Ecto neural progenitor cell (in vitro differentiated cells): ENCODE results near the gene DAB2IP.
"Not testable (repeated sequence)": the region's sequence is repeated elsewhere in the genome, so short reads cannot be mapped to it uniquely, and the experiment has no call there.

Experiments used
- DNase-seq: peaks from one replicate; pipeline ENCODE4 v3.0.0-alpha.2; 2018; ENCODE audit warnings: low spot score

Gene DAB2IP

GRCh38 chr9:121727295-121728020 lies 76.0 kb downstream of the DAB2IP start:
- DNase-seq = no peak

GRCh38 chr9:121728916-121729315 lies 77.5 kb downstream of the DAB2IP start:
- DNase-seq = no peak

GRCh38 chr9:121729769-121730562 lies 78.5 kb downstream of the DAB2IP start:
- DNase-seq = no peak

GRCh38 chr9:121731090-121731489 lies 79.7 kb downstream of the DAB2IP start:
- no peak for DNase-seq

- DNase-seq = no peak
Measured at GRCh38 chr9:121731919-121732318, 80.5 kb downstream of the DAB2IP start.

GRCh38 chr9:121732389-121732788 lies 81.0 kb downstream of the DAB2IP start:
- no peak for DNase-seq

GRCh38 chr9:121732886-121733285 lies 81.5 kb downstream of the DAB2IP start:
- no peak for DNase-seq

- no peak for DNase-seq
Measured at GRCh38 chr9:121734465-121734864, 83.0 kb downstream of the DAB2IP start.

- peak; percentile 78 for DNase-seq
Measured at GRCh38 chr9:121735065-121735792, 83.8 kb downstream of the DAB2IP start.

- DNase-seq = peak; percentile 85
Measured at GRCh38 chr9:121735793-121736770, 84.6 kb downstream of the DAB2IP start.

GRCh38 chr9:121736934-121737462 lies 85.6 kb downstream of the DAB2IP start:
- peak; percentile 68 for DNase-seq

- DNase-seq = no peak
Measured at GRCh38 chr9:121737481-121737931, 86.1 kb downstream of the DAB2IP start.

- DNase-seq = no peak
Measured at GRCh38 chr9:121738411-121738810, 87.0 kb downstream of the DAB2IP start.

- DNase-seq = no peak
Measured at GRCh38 chr9:121738968-121739367, 87.5 kb downstream of the DAB2IP start.

GRCh38 chr9:121739971-121740370 lies 88.5 kb downstream of the DAB2IP start:
- no peak for DNase-seq

- DNase-seq = no peak
Measured at GRCh38 chr9:121741228-121741918, 89.9 kb downstream of the DAB2IP start.

GRCh38 chr9:121741919-121742283 lies 90.5 kb downstream of the DAB2IP start:
- DNase-seq = not testable (repeated sequence)

- DNase-seq = no peak
Measured at GRCh38 chr9:121742923-121743322, 91.5 kb downstream of the DAB2IP start.

GRCh38 chr9:121743441-121744001 lies 92.1 kb downstream of the DAB2IP start:
- DNase-seq = peak; percentile 90

GRCh38 chr9:121744002-121744686 lies 92.7 kb downstream of the DAB2IP start:
- DNase-seq = peak; percentile 60
